HG03139 (cell line): ENCODE data around the gene GALNT18.

Experiments
- ATAC-seq: cut with Tn5 transposase; IDR thresholded peaks from one replicate; pipeline ENCODE4 v1.9.1; 2021; ENCODE audit not compliant: unreplicated experiment

Gene GALNT18

DNA sequence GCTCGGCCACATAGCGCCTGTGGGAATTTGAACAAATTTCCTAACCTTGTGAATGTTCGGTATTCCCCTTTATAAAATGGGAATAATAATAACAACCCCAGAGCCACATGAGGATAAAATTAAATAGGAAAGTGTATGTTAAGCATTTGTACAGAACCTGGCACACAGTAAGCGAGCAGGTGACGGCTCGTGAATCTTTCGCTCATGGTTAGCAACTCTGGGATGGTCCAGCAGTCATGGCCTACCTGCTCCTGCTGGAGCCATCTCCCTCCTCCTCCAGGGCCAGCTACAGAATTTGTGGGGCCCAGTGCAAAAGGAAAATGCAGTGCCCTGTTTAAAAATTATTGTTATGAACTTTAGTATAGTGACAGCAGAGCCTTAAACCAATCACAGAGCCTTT, 180.3 kb downstream of the GALNT18 start:
- no peak for ATAC-seq

DNA sequence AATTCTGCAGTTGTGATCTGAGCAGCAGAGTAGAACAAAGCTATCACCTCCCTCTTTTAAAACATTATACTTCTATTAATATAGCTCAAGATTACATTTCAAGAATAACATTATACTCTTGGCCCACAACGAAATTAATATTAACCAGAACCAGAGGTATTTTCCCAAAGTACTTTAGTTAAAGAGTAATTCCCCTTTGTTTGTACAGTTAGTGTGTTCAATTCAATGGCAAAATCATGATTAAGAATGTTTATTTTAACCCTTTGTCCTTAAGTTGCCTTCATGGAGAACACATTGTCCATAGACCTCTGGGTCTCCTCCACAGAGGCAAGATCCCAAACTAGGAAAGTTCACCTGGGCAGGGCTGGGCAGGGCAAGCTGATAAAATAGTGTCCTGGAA, 180.7 kb downstream of the GALNT18 start:
- no peak for ATAC-seq

DNA sequence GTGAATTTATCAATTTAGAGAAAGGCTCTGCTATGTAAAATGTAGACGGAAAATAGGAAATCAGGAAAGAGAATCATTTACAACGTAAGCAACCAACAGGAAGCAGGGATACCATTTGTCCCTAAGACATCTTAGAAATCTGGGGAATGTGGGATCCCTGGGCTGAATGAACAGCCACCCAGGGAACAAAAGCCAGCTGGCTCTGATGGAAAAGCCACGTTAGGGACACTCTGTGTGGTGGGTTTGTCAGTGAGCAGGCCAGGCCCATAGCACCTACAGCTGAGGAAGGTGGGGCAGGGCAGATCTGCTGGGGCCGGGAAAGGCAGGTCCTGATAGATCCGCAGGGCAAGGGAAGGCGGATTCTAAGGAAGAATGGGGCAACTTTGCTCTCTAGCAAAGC, 181.7 kb downstream of the GALNT18 start:
- ATAC-seq = no peak

DNA sequence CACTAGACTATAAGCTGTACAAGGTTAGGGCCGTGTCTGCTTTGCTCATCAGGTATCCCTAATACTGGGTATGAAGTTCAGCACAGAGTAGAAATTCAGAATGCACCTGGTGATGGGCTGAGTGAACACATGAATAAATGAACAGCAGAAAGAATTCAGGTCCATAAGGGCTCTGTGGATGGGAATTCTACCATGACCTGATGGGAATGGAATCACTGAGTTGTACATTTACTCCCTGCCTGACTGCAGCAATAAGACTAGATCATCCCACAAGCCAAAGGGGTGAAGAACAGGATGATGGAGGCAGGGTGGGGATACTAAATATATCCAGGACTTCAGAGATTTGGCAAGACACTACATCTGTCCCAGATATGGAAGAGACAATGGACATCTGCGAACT, 182.2 kb downstream of the GALNT18 start:
- ATAC-seq = no peak

DNA sequence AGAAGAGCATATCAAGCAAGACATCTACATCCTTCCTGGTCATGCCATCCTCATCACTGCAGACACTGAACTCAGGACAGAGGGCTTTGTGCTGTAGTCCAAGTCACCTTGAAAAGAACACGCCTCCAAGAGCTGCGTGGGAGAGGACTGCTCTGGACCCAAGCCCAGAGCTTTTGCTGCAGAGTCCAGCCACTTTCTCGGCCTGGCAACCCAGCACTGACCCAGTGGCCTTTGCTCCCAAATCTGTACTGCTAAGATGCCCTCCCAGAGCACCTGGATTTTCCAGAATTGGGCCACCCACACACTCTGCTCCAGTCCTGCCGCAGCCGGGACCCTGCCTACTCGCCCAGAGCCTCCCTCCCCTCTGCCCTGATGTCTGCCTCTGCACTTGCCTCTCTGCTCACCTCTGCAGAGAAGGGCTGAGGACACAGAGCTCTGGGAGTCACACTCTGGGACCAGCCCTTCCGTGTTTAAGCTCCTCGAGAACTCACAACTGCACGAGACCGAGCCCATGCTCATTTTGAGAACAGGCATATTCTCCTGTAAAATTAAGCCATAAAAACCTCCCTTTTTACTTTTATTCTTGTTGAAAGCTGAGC, 185.0 kb downstream of the GALNT18 start:
- ATAC-seq = no peak

DNA sequence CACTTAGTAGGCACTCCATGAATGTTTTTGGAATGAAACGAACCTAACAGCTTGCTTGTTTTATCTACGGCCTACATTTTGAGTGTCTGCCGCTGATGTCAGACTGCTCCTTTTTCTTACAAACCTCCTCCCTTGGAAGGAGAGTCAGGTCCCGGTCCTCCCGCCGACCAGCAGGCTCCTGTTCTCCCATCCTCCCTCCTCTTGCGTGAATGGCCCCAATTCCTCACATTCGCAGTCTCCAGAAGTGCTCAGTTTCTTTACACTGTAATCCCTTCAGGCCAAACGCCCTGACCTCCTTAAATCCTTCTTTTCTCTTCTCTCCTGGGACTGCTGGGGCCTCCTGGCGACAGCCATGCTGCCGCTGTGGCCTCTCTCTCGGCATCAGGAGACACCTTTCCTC, 186.2 kb downstream of the GALNT18 start:
- no peak for ATAC-seq

DNA sequence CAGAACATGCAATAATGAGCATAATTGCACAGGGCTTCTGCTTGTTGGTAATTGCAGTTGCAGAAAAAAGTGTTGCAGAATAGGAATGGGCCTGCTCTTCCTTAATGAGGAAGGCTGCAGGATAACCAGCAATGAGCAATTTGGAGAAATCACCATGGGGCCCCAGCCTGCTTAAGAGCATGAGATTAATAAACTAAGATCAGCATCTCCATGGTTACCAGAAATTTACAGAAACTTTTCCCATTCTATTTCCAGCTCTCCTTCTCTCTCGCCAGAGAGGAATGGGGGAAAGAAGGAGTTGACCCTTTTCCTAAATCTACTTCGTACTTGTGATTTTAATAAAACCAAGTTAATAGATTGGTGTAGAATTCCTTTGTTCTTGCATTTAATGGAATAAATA, 187.8 kb downstream of the GALNT18 start:
- ATAC-seq = no peak

DNA sequence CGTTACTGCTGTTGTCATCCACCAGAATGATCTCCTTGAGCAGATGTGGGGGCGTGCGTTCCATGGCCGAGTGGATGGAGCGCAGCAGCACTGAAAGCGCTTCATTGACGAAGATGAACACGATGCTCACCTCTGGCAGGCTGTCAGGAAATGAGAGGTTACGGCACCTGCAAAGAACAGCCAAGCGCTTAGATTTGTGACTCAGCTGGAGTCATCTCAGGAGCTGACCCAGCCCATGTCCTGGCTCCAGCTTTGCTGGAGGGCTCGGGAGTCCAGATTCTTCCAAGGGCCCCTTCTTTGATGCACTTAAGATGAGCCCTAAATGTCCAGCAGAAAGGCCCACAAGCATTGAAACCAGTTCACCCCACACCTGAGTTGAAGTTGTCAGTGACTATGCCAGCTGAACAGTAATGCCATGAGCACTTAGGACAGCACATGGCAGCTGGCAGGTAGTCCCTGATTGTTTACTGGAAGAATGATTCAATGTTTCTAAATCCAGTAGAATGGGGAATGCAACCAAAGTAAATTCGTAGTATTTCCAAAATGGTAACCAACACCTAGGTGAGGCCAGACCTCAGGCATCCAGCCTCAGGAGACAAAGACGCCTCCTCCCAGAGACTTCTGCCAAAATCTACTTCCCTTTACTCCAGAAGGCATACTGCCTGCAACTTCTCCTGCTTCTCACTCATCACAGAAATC, 189.0 kb downstream of the GALNT18 start:
- ATAC-seq = no peak

DNA sequence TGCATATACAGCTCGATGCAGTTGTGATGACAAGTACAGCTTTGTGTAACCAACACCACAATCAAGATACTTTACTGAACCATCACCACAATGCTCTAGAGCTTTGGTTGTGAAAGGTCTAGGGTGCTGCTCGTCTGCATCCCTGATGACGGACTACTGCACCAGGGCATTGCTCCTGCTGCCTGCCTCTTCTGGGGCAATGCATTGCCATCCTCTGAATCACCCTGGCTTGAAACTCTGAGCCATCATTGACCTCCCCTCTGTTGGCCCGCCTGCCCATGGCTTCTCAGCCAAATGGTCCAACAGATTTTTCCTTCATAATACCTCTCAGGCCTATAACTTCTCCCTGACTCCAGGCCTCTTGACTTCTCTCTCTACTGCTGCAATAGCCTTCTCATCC, 191.4 kb downstream of the GALNT18 start:
- no peak for ATAC-seq

DNA sequence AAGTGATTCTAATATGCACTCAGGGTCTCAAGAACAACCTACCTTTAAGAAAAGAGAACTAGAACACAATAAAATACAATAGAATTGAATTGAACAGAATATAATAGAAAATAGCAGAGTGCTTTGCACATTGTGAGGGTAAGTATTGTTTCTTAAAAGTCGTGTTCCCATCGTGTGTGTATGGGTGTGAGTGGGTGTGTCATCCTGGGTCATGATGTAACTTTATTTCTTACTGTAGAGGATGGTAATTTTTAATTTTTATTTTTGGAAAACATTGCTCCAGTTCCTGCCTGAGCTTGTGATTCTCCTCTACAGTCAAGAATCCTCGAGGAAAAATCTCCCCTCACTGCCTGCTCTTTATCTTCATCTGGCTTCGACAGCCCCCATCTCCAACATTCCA, 193.1 kb downstream of the GALNT18 start:
- no peak for ATAC-seq

DNA sequence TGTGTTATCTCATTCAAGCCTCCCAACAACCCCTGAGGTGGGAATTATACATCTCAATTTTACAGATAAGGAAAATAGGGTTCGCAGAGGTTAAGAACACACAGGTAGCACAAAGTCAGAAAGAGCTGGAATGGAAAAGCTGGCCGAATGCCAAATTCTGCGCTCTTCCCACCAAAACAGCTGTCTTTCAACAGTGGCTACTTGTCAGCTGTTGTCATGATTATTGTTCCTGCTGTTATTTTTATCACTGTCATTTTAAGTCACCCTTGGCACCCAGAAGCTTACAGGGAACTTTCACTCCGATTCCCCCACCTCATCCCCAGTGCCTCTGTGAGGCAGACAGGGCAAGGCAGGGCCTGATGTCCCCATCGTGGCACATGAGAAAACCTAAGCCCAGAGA, 194.3 kb downstream of the GALNT18 start:
- no peak for ATAC-seq

DNA sequence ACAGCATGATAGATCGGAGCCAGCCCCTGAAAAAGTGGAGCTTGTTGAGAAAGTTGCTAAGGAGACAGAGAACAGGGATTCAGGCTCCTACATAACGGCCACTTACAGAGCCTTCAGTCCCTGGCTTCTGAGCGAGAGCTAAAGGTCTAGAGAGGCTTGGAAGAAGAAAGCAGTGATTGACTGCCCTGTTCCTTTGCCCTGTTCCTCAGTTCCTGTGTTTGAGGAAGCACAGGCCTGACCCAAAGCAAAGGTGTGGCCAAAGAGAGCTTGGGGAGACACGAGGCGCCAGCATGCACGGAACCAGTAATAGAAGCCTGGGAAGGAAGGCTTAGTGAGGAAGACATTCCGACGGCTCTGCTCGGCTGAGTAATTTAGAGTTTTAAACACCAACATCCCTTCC, 194.7 kb downstream of the GALNT18 start:
- ATAC-seq = no peak

DNA sequence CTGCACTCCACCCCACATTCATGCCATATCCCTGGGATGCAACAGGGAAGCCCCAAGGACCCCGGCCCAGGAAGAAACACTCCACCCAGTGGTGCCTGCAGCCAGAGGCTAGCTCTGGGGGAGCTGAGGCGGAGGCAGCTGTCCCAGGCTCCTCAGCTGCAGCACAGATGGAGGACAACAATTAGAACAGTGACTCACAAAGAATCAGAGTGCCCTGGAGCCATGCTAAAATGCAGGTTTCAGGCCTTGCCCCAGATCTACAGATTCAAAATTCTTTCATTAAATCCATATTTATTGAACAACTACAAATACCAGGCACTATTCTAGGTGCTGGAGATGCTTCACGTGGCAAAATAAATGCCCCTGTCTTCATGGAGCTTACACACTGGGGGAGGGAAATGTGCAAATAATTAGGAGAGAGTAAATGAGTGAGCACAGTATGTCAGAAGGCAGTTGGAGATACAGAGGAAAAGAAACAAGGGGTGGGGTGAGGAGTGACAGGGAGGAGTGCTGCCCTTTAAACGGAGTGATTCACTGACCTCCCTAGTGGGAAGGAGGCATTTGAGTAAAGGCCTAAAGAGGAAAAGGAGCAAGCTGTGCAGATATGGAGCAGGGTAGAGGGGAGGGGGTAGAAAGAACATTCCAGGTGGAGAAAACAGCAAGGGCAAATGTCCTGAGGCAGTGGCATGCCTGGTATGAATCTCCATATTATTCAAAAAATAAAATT, 195.4 kb downstream of the GALNT18 start:
- ATAC-seq = no peak

DNA sequence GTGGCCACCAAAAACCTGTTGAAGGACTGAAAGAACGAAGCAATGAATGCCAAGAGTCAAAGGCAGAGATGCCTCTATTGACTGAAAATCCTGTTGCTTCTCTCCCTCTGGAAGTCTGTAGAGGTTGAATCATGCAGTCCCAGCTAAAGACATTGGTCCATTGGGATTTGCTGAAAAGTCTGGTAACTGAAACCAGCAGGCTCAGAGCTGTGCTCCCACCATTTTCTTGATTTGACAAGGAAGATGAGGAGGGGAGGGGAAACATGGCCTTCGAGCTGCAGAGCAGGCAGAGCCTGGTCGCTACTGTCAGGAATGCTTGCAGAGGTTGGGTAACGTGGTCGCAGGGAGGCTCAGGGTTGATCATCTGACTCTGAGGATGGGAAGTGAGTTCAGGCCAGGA, 196.0 kb downstream of the GALNT18 start:
- no peak for ATAC-seq

DNA sequence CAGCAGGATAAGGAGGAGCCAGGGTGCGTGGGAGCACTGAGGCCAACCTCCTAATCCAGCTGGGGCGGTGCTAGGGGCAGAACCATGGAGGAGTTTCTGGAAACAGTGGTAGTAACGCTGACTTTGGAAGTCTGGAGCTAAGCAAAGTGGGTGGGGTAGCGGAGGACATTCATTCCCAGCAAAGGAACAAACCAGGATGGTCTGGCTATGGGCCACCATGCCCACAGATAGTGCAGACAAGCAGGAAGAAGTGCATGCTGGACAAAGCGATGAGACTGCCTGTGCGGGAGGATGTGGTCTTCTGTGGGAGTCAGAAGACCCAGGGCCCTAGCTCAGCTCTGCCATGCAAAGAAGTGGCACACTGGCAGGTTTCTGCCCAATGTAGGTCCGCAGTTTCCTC, 197.1 kb downstream of the GALNT18 start:
- no peak for ATAC-seq

DNA sequence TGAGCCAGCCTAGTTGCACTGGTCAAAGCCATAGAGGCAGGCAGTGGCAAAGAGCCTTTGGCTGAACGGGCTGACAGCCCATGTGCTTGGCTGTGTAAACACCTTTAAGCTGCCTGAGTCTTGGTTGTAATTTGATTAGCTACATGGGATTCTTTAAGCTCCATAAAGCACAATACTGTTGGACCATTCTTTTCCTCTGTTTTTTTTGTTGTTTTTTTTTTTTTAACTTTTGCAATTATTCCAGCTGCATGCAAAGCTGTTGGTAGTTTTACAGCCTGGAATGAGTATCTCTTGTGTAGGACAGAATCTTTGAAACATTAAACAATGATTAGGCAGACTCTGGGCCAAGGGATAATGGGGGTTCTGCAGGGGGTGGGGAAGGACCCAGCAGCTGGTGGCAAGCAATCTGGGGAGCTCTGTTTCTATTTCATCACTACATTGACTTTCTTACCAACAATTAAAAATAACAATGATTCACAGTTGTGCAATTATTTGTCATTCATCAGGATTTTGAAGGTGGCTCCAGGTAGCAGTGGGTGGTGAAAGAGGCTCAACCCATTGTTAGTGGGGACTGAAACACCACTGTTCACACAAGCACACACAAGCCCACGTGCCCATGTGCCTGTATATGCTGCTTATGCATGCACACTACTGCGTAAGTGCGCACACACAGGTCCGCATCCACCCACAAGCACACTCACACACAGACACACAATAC, 199.2 kb downstream of the GALNT18 start:
- ATAC-seq = no peak

DNA sequence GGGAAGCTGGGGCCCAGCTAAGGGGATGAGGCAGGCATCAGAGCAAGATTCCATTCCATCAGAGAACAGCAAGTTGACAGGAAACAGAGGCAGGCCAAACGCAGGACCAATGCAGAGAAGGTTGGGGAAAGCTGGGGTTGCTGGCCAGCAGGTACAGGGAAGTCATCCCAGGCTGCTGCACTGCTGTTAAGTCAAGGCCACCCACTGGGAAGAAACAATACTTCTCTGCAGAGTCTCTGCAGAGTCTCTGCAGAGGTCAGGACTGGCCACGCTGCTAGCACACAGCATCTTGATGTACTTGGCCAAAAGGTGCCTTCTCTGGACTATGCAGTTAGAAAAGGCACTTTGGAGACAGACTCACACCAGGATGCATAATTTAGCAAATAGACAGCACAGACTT, 200.3 kb downstream of the GALNT18 start:
- ATAC-seq = no peak

DNA sequence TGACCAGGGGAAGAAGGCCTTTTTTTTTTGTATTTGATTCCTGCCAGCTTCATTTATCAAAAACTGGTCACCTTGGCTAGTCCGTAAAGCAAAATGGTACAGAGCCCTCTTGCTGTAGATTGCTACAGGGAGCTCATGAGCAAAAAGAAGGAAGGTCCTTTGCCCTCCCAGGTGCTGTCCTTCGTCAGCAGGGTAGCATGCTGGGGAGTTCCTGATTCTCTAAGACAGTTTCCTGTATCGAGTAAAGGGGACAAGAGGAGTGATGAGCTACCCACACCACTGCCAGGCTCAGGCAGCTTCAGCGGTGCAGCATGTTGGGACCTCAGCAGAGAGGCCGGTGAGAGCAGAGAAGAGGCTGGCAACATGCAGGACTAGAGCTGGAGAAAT, 200.9 kb downstream of the GALNT18 start:
- no peak for ATAC-seq

DNA sequence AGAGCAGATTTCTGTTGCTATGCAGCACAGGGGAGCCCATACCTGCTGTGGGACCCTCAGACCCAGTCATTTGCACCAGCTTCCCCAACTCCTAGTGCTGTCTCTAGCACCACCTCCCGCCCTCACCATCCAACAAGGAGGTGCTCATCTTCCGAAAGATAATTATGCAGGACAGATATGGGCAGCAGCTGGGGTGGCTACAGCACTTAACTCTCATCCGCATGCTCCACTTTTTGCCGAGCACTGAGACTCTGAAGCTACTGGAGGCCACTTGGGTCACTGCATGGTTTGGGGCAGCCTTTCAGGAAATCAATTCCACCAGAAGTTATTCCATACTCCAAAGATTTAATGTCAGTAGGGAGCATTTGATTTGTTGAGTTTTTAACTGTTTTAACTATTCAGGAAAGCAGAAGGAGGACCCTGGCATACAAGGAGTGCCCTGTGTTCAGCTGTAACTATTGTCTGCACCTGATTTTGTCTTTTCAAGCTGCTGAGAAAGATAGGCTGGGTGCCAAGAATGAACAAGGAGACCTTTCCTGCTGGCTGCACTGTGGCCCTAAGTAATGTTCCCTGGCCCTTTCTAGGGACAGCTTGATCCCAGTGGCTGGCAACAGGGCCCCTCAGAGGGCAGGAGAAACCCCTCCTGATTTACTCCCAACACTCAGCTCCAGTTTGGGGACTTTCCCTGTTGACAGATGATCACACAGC, 201.5 kb downstream of the GALNT18 start:
- no peak for ATAC-seq

DNA sequence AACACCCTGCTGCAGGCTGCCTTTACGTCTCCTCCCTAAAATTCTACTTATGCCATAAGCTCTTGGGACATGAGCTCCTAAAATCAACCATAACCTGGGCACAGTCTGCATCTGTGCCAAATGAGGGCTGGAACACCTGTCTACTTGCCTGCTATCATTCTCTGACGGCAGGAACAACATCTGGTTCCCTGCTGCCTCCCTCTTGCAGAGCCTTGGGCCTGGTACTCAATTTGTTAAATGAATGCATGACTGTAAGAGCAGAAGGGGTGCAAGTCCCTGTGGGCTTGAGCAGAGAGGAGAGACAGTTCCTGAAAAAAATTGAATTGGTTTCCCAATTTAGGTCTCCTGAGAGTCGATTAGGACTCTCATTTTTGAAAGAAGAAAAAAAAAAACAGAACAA, 202.1 kb downstream of the GALNT18 start:
- no peak for ATAC-seq

DNA sequence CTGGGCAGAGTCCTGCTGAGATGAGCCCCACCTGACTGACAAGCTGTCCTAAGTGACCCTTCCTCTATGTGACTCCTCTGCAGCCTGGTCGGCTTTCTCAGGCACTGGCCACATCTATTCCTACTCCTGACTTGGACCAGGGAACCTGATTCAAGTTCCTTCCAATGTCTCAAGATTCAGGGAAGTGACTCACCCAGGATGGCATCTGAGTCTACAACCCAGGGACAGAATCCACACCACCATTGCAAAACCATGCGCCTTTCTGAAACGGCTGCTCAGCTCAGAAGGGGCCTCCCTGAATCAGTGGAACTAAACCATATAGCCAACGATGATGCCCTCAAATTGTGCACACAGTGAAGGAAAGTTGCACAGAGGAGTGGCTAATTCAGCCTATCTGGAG, 204.9 kb downstream of the GALNT18 start:
- ATAC-seq = no peak
